GM03348 (cell line): Measurements from ENCODE around the gene GOLGA6L2.
"Not testable (repeated sequence)": the region's sequence is repeated elsewhere in the genome, so short reads cannot be mapped to it uniquely, and the experiment has no call there.

Experiments
- DNase-seq: peaks from one replicate; pipeline ENCODE4 v3.0.0; 2012; ENCODE audit warnings: low spot score

Gene GOLGA6L2, protein sequence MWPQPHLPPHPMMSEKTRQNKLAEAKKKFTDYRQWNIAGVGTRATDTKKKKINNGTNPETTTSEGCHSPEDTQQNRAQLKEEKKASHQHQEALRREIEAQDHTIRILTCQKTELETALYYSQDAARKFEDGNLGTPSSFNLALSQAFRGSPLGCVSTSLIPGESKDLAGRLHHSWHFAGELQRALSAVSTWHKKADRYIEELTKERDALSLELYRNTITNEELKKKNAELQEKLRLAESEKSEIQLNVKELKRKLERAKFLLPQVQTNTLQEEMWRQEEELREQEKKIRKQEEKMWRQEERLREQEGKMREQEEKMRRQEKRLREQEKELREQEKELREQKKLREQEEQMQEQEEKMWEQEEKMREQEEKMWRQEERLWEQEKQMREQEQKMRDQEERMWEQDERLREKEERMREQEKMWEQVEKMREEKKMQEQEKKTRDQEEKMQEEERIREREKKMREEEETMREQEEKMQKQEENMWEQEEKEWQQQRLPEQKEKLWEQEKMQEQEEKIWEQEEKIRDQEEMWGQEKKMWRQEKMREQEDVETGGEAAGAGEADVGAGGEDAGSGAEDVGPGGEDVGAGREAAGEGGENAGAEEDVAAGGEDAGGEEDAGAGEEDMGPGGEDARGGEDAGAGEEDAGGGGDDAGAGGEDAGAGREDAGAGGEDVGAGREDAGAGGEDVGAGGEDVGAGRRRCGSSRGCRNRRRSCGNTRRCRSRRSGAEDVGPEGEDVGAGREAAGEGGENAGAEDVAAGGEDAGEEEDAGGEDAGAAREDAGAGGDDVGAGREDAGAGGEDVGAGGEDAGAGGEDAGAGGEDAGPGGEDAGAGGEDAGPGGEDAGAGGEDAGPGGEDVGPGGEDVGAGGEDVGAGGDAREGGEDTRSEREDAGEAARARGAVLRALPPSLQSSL

DNA sequence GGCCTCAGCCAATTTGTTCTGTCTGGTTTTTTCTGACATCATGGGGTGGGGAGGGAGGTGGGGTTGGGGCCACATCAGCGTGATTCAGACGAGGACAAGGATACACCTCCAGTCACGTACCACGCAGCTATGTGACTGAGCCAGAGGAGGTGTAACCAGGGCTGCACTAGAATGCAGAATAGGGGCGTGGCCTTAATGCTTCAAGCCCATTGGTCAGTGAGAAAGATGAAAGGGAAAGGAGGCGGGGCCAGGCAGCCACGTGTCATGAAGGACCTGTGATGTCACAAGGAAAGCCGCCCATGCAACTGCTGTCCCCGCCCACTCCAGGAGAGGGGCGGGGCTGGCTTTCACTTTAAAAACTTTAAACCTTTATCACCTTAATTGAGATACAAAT is at the start of gene GOLGA6L2:
Gene GOLGA6L2 (minus strand): TSS at position 137 of the 394 bp plus-strand sequence. CDS start 62 bp downstream, at position 75.
- no peak for DNase-seq

DNA sequence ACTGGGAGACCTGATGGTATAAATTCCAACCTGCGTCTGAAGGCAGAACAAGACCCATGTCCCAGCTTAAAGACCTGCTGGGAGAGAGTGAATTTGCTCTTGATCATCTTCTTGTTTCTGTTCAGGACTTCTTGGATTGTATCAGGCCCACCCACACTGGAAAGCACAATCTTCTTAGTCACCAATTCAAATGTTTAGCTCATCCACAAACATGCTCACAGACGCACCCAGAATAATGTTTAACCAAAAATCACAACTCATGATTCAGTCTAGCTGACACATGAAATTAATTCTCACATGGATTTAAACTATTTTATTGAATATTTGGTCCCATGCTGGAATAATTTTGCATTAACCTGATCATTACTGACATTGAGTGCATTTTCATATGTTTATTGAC is 37.8 kb upstream of the GOLGA6L2 start:
- no peak for DNase-seq

DNA sequence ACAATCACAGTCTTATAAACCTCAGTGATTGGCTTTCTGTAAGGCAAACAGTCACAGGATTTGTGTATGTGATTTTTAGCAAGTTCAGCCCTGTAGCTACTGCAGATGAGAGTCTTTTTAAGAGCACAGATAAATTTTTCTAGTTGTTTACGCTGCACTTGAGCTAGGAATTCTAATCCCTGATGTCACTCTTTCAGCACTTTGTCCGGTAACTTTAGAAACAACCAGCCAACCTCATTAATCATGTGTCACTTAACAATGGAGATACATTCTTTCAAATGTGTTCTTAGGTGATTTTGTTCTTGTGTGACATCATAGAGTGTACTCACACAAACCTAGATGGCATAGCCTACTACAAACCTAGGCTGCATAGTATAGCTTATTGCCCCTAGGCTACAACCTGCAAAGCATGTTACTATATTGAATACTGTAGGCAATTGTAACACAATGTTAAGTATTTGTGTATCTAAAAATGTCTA is 36.8 kb upstream of the GOLGA6L2 start:
- no peak for DNase-seq

DNA sequence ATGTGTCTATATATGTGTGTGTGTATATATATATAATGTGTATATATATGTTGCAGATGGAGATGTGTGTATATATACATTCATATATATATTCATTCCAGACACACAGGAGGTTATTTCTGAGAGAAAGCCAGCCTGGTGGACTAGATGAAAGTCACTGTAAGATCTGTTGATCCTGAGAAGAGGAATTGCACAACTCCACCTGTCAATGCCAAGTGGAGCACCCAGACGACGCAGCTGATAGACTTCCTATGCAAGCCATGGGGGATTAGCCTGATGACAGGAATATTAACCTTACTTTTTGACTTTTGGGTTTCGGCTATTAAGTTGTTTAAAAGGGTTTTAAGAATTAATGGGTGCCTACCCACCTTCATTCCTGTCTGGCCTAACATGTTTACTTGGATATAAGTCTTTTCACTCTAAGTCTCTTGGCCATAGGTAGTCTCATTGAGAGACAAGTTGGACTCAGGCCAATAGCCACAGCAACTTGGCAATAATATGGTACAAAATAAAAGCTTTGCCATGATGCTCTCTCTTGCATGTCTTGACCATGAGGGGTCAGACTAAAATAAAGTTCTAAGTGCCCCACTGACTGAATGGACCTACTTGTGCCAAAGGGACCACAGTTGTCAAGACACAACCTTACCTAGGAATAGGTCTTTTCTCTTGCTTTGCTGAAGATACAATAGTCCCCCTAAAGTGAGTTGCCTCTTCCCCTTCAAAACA is 35.9 kb upstream of the GOLGA6L2 start:
- DNase-seq = no peak

DNA sequence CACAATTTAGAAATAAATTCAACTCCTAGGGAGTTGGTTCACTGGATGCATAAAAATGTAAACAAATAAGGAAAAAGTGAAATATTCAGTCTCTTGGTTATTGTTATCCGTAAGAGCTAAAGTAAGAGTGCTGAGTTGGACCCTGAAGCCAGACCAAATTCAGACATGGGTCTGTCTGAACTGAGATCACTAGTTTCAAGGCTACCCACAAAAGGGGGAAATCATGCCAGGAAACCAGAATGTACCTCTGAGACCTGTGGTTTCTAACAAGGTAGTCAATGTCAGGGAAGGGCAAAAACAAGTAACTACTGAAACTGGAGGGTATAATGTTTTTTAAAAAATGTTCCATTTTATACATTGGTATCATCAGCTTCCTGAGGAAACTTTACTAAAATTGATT is 35.2 kb upstream of the GOLGA6L2 start:
- DNase-seq = no peak

DNA sequence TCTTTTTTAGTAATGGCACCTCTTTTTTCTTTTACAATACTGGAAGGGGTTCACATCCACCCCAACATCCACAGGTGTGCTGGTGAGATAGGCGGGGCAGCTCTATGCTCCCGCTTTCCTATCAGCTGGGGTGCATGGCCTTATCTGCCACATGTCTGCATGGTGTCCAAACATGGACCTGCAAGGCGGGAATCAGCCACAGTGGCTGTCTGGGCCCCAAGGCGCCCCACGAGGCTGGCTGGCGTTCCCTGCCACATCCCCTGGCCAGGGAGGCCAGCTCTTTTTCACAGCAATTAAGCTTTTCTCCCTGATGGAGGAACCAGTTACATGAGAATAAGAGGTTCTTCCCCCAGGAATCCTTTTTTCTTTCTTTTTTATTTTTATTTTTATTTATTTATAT is 30.9 kb upstream of the GOLGA6L2 start:
- no peak for DNase-seq

DNA sequence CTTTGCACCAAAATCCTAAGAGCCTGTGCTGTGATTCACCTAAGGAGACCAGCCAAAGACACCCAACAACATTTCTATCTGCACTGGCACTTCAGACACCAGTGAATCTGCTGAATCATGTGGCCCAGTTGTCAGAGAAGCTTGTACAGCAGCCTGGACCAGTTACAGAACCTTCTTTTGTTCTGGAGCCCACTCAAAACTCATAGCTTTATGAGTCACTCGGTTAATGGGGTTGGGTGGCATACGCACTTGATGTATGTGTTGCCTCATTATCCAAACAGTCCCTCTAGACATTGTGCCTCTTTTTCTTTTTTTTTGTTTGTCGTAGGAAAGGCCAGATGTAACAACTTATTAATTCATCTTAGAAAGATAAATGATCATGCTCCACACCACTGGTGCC is 25.6 kb upstream of the GOLGA6L2 start:
- no peak for DNase-seq

DNA sequence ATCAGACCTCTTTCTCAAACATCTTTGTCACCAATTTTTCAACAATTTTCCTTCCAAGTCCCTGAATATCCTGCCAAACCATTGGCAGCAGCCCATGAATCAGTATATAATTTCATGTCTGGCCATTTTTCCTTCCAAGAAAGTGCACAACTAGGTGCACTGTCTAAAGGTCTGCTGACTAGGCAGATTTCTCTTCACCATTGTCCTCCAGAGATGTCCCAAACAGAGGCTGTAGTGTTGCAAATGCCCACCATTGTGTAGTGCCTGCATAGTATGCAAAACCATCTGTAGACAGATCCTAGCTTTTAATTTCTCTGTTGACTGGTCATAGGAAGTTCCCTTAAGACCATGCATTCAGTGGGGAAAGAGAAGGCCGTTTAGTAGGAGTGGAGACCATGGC is 25.0 kb upstream of the GOLGA6L2 start:
- no peak for DNase-seq

DNA sequence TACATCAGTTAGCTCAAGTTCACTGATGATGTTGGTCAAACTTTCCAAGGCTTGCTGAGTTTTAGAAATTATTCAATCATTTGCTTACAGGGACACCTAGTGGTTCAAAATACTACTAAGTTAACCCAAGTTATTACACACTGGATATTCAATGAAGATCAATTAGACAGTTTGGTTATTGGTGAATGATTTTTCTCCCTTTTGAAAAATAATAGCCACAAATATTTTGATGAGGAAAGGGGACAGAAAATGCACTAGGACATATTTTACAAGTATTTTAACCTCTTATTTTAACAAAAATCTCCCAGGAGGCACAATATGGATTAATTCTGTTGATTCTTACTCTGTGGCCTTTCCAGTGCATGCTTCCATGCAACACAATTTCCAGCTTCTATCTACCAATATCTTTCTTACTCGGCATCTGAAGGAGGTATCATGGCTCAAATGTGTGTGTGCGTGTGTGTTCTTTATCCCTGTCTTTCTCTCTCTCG is 20.1 kb upstream of the GOLGA6L2 start:
- DNase-seq = peak; percentile 58

DNA sequence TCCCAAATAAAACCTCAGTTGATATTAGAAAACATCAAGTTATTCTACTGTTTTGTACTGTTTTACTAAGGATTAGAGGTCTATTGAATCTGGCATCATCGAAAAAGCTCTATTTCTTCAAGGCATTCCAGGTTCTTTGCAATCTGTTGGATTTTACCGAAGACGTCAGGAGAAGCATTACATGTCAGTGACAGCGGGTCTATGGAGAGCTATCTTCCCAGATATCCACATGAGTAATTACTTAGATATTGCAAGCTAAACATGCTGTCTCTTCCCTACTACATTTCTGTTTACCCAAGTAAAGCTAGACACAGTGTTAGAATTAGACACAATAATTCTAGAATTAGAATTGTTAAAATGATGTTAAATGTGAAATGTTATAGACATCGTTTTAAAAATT is 10.8 kb upstream of the GOLGA6L2 start:
- DNase-seq = no peak

DNA sequence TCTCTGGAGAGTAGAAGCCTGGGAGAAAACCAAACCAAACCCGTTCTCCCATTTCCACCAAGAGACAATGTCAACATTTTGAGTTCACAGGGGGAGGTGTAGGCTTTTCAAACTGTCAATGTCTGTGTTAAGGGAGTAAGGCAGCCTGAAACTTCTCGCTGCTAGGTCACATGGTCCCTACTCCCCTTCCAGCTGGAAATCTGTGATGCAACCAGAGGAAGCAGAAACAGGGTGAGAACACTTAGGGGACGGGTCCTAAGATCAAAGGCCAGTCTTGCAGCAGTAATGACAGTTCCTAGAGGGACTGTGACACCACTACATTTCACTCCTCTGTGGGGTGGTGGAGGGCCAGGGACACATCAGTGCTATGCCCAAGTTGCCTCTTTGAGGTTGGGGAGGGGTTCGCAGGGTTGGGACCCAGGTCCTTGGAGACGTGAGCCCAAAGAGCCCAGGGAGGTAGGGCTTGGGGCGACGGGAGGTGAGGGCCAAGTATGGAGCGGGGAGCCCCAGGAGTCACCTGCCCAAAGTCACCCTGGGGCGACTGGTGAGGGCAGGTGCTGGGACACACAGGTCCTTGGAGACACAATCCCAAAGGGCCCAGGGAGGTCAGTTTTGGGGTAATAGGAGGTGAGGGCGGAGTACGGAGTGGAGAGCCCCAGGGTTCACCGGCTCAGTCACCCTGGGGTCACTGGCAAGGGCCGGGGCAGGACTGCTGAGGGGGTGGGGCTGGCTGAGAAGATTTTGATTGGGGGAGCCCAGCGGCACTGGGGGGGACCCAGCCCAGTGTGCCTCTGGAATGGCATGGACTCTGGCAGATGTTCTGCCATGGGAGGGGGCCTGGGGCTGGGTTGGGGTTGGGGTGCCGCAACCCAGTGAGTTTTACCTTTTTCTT is 582 bp downstream of the GOLGA6L2 start:
- no peak for DNase-seq

DNA sequence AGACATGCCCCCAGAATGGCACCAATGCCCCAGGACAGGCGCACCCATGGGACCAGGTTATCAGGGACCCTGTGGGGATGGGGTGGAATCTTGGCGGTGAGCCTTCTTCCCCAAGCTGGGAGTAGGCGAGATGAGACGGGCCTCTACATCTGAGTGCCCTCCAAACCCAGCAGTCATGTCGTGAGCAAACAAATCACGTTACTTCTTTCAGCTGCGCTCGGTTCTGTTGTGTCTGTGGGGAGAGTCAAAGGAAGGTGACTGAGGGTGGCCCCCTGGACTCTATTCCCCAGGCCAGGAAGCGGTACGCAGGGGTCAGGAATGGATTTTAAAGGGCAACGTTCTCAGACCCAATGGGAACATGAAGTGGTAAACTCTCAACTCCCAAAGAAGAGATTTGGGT is 2.8 kb downstream of the GOLGA6L2 start:
- DNase-seq = no peak

DNA sequence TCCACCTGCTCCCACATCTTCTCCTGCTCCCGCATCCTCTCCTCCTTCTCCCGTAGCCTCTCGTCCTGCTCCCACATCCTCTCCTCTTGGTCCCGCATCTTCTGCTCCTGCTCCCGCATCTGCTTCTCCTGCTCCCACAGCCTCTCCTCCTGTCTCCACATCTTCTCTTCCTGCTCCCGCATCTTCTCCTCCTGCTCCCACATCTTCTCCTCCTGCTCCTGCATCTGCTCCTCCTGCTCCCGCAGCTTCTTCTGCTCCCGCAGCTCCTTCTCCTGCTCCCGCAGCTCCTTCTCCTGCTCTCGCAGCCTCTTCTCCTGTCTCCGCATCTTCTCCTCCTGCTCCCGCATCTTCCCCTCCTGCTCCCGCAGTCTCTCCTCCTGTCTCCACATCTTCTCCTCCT is 5.8 kb downstream of the GOLGA6L2 start:
- no peak for DNase-seq

DNA sequence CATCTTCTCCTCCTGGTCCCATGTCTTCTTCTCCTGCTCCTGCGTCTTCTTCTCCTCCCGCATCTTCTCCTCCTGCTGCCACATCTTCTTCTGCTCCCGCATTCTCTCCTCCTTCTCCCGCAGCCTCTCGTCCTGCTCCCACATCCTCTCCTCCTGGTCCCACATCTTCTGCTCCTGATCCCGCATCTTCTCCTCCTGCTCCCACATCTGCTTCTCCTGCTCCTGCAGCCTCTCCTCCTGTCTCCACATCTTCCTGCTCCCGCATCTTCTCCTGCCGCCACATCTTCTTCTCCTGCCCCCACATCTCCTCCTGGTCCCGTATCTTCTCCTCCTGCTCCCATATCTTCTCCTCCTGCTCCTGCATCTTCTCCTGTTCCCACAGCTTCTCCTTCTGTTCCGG is 6.4 kb downstream of the GOLGA6L2 start:
- DNase-seq = no peak

DNA sequence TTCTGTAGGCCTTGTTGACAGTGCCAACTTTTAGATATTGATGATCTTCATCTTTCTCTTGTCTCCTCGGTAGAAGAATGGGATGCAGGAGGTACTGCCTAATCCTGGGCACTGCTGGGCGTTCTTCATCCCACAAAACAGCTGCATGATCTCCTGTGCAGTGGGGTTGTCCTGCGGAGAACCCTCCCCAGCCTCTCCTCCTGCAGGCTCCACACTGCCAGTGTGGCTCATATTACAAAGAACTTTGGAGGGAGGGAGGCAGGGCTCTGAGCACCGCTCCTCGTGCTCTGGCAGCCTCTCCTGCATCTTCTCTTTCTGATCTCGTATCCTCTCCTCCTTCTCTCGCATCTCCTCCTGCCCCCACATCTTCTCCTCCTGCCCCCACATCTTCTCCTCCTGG is 7.5 kb downstream of the GOLGA6L2 start:
- no peak for DNase-seq

DNA sequence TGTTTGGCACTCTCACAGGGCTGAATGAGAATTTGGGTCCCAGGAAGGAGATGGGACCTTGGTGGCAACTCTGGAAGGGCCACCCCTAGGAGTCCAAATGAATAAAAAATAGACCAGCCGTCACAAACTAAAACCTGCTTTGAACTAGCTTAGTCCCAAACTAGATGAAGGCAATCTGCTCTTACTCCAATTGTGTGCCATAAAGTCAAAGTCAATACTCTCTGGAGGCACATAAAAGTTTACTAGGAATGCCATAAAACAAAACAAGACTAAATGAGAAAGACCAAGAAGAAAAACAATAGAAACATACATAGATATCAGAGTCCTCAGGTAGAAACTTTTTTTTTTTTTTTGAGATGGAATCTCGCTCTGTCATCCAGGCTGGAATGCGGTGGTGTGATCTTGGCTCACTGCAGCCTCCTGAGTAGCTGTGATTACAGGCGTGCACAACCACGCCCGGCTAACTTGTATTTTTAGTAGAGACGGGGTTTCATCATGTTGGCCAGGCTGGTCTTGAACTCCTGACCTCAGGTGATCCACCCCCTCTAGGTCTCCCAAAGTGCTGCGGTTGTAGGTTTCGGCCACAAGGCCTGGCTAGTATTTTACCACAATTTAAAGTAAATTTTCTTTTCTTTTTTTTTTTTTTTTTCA is 8.1 kb downstream of the GOLGA6L2 start:
- no peak for DNase-seq

DNA sequence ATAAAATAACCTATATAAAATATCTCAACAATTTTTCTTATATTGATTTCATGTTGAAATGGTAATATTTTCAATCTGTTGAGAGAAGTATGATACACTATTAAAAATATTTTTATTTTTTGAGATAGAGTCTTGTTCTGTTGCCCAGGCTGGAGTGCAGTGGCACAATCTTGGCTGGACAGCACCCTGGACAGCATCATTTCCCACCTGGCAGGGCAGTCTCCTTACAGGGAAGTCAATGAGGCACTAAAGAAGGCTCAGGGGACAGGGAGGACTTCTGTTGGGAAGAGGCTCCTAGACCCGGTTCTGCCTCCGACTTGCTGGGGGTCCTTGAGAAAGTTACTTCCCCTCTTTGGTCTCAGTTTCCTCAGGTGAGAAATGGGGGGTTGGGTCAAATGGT is 9.4 kb downstream of the GOLGA6L2 start:
- no peak for DNase-seq

DNA sequence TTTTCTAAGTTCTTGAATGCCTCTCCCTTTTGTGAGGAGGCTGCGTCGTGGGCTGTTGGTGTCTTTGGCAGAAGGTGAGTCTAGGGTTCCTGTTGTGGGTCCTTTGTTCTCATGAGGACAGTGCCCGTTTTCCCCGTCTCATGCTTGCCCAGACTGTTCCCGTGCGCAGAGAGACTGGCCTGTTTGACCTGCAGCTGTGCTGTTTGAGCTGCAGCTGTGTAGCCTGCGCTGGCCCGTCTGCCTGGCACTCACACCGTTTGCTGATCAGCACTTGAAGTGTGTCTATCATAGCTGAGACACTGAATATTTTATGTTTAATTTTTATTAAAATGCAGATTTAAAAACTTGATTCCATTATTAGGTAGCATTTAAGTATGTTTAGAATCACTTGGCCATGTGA is 9.9 kb downstream of the GOLGA6L2 start:
- DNase-seq = no peak

DNA sequence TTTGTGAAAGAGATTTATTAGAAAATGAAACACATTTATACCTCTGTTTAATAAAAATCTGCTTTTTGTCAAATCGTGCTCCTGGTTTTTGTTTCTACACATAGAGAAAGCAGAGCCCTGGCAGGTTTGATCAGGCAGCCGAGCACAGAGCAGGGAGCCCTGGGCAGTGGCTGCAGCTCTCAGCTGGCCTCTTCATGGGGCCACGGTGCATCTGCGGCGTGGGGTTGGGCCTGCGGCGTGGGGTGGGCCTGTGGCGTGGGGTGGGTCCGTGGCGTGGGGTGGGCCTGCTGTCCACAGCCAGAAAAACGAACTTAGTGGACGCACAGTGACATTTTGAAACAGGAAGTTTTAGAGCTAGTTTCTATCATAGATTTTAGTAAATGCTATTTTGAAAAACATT is 10.6 kb downstream of the GOLGA6L2 start:
- DNase-seq = no peak

DNA sequence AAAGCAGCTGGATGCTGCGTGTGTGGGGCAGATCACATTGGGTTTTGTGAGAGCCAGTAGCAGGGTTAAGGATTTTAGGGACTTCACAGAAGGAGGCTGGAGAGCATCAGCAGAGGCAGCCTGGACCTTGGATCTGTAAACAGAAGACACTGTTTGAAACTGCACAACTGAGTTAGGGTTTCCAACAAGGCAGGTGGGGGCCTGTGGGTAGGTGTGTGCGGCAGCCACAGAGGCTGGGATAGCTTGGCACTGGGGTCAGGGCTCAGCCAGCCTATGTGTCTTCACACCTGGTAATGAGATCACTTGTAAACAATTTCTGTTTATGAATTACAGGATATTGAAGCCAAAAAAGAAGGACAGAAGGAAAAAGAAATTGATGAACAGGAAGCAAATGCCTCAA is 12.3 kb downstream of the GOLGA6L2 start:
- DNase-seq = not testable (repeated sequence)

DNA sequence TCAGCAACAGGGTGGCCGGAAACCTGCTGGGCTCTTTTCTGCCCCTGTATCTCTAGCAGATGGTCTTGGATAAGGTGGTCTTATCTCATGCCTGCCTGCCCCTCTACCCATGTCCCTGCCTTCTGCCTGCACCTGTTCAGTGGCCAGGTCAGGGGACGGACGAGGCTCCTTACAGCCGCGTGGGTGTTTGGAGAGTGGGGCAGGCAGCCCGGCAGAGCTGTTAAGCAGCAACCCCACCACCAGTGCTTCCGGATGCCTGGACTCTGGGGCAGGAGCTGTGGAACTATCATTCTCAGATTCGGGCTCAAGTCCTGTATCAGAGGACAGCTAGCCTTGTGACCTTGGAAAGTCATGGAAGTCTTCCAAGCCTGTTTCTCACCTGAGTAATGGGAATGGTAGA is 21.7 kb downstream of the GOLGA6L2 start:
- not testable (repeated sequence) for DNase-seq
